ENCODE results near the gene ACIN1. TPM values are rescaled to one million over a fixed set of nuclear protein-coding genes. Genes with fewer than 3 reads are reported as not detected.

Gene ACIN1
- total and polyA plus RNA-seq, 2 of the 13 experiments (the other 11 are each of a cell fraction or from before 2014, with no cell fraction given): 165 to 183 TPM

- TF ChIP-seq PAXIP1 (CRISPR knock-in tag; conservative IDR thresholded peaks at IDR 0.05): no peak; the same call in 1 of the 2 replicates
- 0 out of 2 replicates have a peak, but pooled peaks have one; percentile 32 for TF ChIP-seq NFAT5 (CRISPR knock-in tag; IDR thresholded peaks at IDR 0.05)
- TF ChIP-seq SMARCE1 (IDR thresholded peaks at IDR 0.05; ENCODE audit: borderline replicate concordance): no peak
- no peak for TF ChIP-seq SUZ12 (IDR thresholded peaks at IDR 0.05; ENCODE audit: low read depth, low read length)
- no peak for TF ChIP-seq PBX3 (CRISPR knock-in tag; IDR thresholded peaks at IDR 0.05; ENCODE audit: borderline replicate concordance)
- no peak for TF ChIP-seq ATF7 (IDR thresholded peaks at IDR 0.05)
- no peak for TF ChIP-seq ATF7 (CRISPR knock-in tag; IDR thresholded peaks at IDR 0.05)
- TF ChIP-seq PHF21A (CRISPR knock-in tag; IDR thresholded peaks at IDR 0.05): no peak
- no peak; the same call in 1 of the 2 replicates for TF ChIP-seq ZNF280D (CRISPR knock-in tag; IDR thresholded peaks at IDR 0.05)
- TF ChIP-seq ZNF432 (CRISPR knock-in tag; IDR thresholded peaks at IDR 0.05; ENCODE audit: borderline replicate concordance): no peak
- no peak for TF ChIP-seq RXRA (CRISPR knock-in tag; IDR thresholded peaks at IDR 0.05)
- peak; percentile 81; the same call in 1 of the 2 replicates for TF ChIP-seq MTA1 (CRISPR knock-in tag; IDR thresholded peaks at IDR 0.05; ENCODE audit: borderline replicate concordance)
- TF ChIP-seq TFE3 (CRISPR knock-in tag; IDR thresholded peaks at IDR 0.05): peak; percentile 66
Measured at GRCh38 chr14:23009939-23010726, 84.8 kb downstream of the ACIN1 start, which contains the start of gene C14orf93 (continued).

Measured in HepG2 (cell line).